ENCODE results near the gene FOXC2. TPM values are rescaled to one million over a fixed set of nuclear protein-coding genes. Genes with fewer than 3 reads are reported as not detected.

FOXC2 gene
- total RNA-seq, 1 donor from 2014 or later = not detected

DNA sequence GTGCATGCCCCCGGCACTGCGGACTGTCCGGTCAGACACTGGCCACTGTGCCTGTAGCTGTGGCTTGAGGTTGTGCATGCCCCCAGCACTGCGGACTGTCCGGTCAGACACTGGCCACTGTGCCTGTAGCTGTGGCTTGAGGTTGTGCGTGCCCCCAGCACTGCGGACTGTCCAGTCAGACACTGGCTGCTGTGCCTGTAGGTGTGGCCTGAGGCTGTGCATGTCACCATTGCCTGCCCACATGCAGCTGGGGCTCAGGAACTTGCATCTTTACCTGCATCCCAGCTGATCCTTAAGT is 16.8 kb upstream of the FOXC2 start:
- peaks cover 7% of the 10 kb centered on the region for H3K36me3 Mint-ChIP-seq (ENCODE audit: unreplicated experiment)
- H3K4me1 Mint-ChIP-seq (ENCODE audit: low read depth, unreplicated experiment) = peaks cover 6% of the 10 kb centered on the region
- H3K9me3 Mint-ChIP-seq (ENCODE audit: unreplicated experiment) = peaks cover 2% of the 10 kb centered on the region
- no peak for DNase-seq
- no peak overlapping the region for H3K27ac Mint-ChIP-seq (ENCODE audit: unreplicated experiment)
- no peak overlapping the region for H3K4me3 Mint-ChIP-seq (ENCODE audit: unreplicated experiment)
- TF ChIP-seq, protein P1, sequence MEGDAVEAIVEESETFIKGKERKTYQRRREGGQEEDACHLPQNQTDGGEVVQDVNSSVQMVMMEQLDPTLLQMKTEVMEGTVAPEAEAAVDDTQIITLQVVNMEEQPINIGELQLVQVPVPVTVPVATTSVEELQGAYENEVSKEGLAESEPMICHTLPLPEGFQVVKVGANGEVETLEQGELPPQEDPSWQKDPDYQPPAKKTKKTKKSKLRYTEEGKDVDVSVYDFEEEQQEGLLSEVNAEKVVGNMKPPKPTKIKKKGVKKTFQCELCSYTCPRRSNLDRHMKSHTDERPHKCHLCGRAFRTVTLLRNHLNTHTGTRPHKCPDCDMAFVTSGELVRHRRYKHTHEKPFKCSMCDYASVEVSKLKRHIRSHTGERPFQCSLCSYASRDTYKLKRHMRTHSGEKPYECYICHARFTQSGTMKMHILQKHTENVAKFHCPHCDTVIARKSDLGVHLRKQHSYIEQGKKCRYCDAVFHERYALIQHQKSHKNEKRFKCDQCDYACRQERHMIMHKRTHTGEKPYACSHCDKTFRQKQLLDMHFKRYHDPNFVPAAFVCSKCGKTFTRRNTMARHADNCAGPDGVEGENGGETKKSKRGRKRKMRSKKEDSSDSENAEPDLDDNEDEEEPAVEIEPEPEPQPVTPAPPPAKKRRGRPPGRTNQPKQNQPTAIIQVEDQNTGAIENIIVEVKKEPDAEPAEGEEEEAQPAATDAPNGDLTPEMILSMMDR (IDR thresholded peaks at IDR 0.05; ENCODE audit: partially characterized antibody, unreplicated experiment) = no peak
- H3K27me3 Mint-ChIP-seq (ENCODE audit: unreplicated experiment) = peaks cover 3% of the 10 kb centered on the region

GRCh38 chr16:86550281-86550680 is 16.3 kb upstream of the FOXC2 start:
- TF ChIP-seq, protein P1 (IDR thresholded peaks at IDR 0.05; ENCODE audit: partially characterized antibody, unreplicated experiment) = no peak
- DNase-seq = no peak
- Mint-ChIP-seq H3K4me3 (ENCODE audit: unreplicated experiment) (no peak overlapping the region), H3K9me3 (ENCODE audit: unreplicated experiment) (peaks cover 3% of the 10 kb centered on the region), H3K27me3 (ENCODE audit: unreplicated experiment) (peaks cover 3% of the 10 kb centered on the region), H3K36me3 (ENCODE audit: unreplicated experiment) (peaks cover 6% of the 10 kb centered on the region), H3K4me1 (ENCODE audit: low read depth, unreplicated experiment) (peaks cover 6% of the 10 kb centered on the region), H3K27ac (ENCODE audit: unreplicated experiment) (no peak overlapping the region)

- Mint-ChIP-seq H3K9me3 (ENCODE audit: unreplicated experiment) (peaks cover 3% of the 10 kb centered on the region), H3K27me3 (ENCODE audit: unreplicated experiment) (peaks cover 3% of the 10 kb centered on the region), H3K4me1 (ENCODE audit: low read depth, unreplicated experiment) (peaks cover 12% of the 10 kb centered on the region), H3K4me3 (ENCODE audit: unreplicated experiment) (no peak overlapping the region), H3K27ac (ENCODE audit: unreplicated experiment) (no peak overlapping the region), H3K36me3 (ENCODE audit: unreplicated experiment) (peaks cover 6% of the 10 kb centered on the region)
- DNase-seq = no peak
- TF ChIP-seq, protein P1 (IDR thresholded peaks at IDR 0.05; ENCODE audit: partially characterized antibody, unreplicated experiment) = no peak
Measured at GRCh38 chr16:86553356-86553755, 13.3 kb upstream of the FOXC2 start.

DNA sequence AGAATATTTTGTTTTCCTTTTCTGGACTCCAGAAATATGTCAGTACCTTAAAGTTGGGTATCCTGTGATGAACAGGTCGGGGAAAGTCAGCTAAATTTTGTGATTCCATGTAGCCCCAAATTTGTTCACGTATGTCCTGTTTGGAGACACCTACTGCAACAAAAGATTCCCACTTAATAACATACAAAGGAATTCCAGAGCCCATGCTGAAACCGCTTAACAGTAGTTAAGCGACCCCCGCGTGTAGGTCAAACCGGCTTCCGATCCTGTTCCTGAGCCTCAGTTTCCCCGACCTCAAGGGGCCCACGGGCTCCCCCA is 12.1 kb upstream of the FOXC2 start:
- Mint-ChIP-seq H3K36me3 (ENCODE audit: unreplicated experiment) (peaks cover 6% of the 10 kb centered on the region), H3K4me1 (ENCODE audit: low read depth, unreplicated experiment) (peaks cover 12% of the 10 kb centered on the region), H3K27ac (ENCODE audit: unreplicated experiment) (peak overlapping the region; percentile 93), H3K4me3 (ENCODE audit: unreplicated experiment) (peak overlapping the region; percentile 93), H3K27me3 (ENCODE audit: unreplicated experiment) (peaks cover 3% of the 10 kb centered on the region), H3K9me3 (ENCODE audit: unreplicated experiment) (peaks cover 3% of the 10 kb centered on the region)
- TF ChIP-seq, protein P1 (IDR thresholded peaks at IDR 0.05; ENCODE audit: partially characterized antibody, unreplicated experiment) = no peak
- no peak for DNase-seq

GRCh38 chr16:86554917-86555703 is 11.5 kb upstream of the FOXC2 start, which contains the start of gene MTHFSD:
Gene MTHFSD, minus strand, starts transcription at chr16:86555235. Its CDS starts 51 bp downstream, at chr16:86555184.
- peaks cover 3% of the 10 kb centered on the region for H3K9me3 Mint-ChIP-seq (ENCODE audit: unreplicated experiment)

More at GRCh38 chr16:86554917-86555703, 11.5 kb upstream of the FOXC2 start, which contains the start of gene MTHFSD:
- peak; percentile 98 for DNase-seq
- Mint-ChIP-seq H3K4me1 (ENCODE audit: low read depth, unreplicated experiment) (peaks cover 12% of the 10 kb centered on the region), H3K27ac (ENCODE audit: unreplicated experiment) (peak within 1 kb of the TSS; percentile 93), H3K4me3 (ENCODE audit: unreplicated experiment) (peak within 1 kb of the TSS; percentile 93), H3K27me3 (ENCODE audit: unreplicated experiment) (peaks cover 3% of the 10 kb centered on the region), H3K36me3 (ENCODE audit: unreplicated experiment) (peaks cover 6% of the 10 kb centered on the region)
- TF ChIP-seq, protein P1 (IDR thresholded peaks at IDR 0.05; ENCODE audit: partially characterized antibody, unreplicated experiment) = no peak
